Stomach (tissue), 4 donors: ENCODE measurements around the gene RASD2.

Source experiments
- CTCF ChIP-seq, 7 experiments: fragments of 450-650 bp in 4 of 7; fragments of 200-600 bp in 3 of 7; sonication (generic) in 3 of 7; IDR thresholded peaks; one replicate each; pipeline ENCODE4 v1.5.1; 2016 to 2019; ENCODE audit warnings: antibody characterized with exemption in 7 of 7, control low read depth in 2 of 7, mild to moderate bottlenecking in 1 of 7
- EP300 ChIP-seq: sonication (generic); formaldehyde crosslinking; IDR thresholded peaks from one replicate; pipeline ENCODE4 v1.6.1; 2017; ENCODE audit warnings: antibody characterized with exemption
- POLR2A ChIP-seq, 4 donors: fragments of 450-650 bp; IDR thresholded peaks; one replicate each; pipeline ENCODE4 v1.6.1; 2016; ENCODE audit warnings: antibody characterized with exemption in 4 of 4, control low read depth in 2 of 4, mild to moderate bottlenecking in 1 of 4, moderate library complexity in 1 of 4
- POLR2AphosphoS5 ChIP-seq, 3 donors: sonication (generic); formaldehyde crosslinking; IDR thresholded peaks; one replicate each; pipeline ENCODE4 v1.6.1; 2016; ENCODE audit warnings: antibody characterized with exemption in 3 of 3

- TF ChIP-seq CTCF (IDR thresholded peaks at IDR 0.05) (no peak), POLR2A (IDR thresholded peaks at IDR 0.05) (no peak), POLR2AphosphoS5 (IDR thresholded peaks at IDR 0.05) (no peak), EP300 (no peak)
Measured at GRCh38 chr22:35586771-35587170, 46.1 kb downstream of the RASD2 start.
